Trophoblast cell (in vitro differentiated cells and primary cell): ENCODE results near the gene MAML1.

ENCODE experiments used
- DNase-seq, 2 donors: peaks; one replicate each; pipeline ENCODE4 v3.0.0-alpha.2; 2016
- H2AFZ ChIP-seq: 2 replicates; pipeline ENCODE4 v1.6.1; 2013; ENCODE audit warnings: low read length, moderate library complexity, mild to moderate bottlenecking; ENCODE audit not compliant: insufficient read depth, poor library complexity
- H2AK5ac ChIP-seq: 2 replicates; pipeline ENCODE4 v1.6.1; 2013; ENCODE audit warnings: mild to moderate bottlenecking, low read length
- H2BK120ac ChIP-seq: 2 replicates; pipeline ENCODE4 v1.6.1; 2013; ENCODE audit warnings: low read length, mild to moderate bottlenecking, moderate library complexity; ENCODE audit not compliant: insufficient read depth, poor library complexity
- H2BK12ac ChIP-seq: 2 replicates; pipeline ENCODE4 v1.6.1; 2013; ENCODE audit warnings: mild to moderate bottlenecking, low read length, moderate library complexity
- H2BK5ac ChIP-seq: 2 replicates; pipeline ENCODE4 v1.6.1; 2013; ENCODE audit warnings: low read length, low read depth, moderate library complexity, mild to moderate bottlenecking; ENCODE audit not compliant: poor library complexity
- H3K14ac ChIP-seq: 2 replicates; pipeline ENCODE4 v1.6.1; 2013; ENCODE audit warnings: mild to moderate bottlenecking, low read length
- H3K18ac ChIP-seq: 2 replicates; pipeline ENCODE4 v1.6.1; 2013; ENCODE audit warnings: mild to moderate bottlenecking, low read length
- H3K23ac ChIP-seq: 2 replicates; pipeline ENCODE4 v1.6.1; 2013; ENCODE audit warnings: low read length
- H3K27ac ChIP-seq: 2 replicates; pipeline ENCODE4 v1.5.1; 2013; ENCODE audit warnings: low read depth, mild to moderate bottlenecking, inconsistent platforms, low read length, moderate library complexity
- H3K27me3 ChIP-seq: 2 replicates; pipeline ENCODE4 v1.6.1; 2013; ENCODE audit warnings: inconsistent platforms, mild to moderate bottlenecking, low read length, moderate library complexity; ENCODE audit not compliant: insufficient read depth
- H3K36me3 ChIP-seq, 2 experiments: 1 replicate in 1 of 2; 2 replicates in 1 of 2; pipeline ENCODE4 v1.6.1; 2013; ENCODE audit warnings: low read length in 2 of 2, mild to moderate bottlenecking in 2 of 2, moderate library complexity in 1 of 2; ENCODE audit not compliant: insufficient read depth in 2 of 2, control insufficient read depth in 1 of 2
- H3K4ac ChIP-seq: 2 replicates; pipeline ENCODE4 v1.6.1; 2013; ENCODE audit warnings: low read depth, mild to moderate bottlenecking, low read length, moderate library complexity
- H3K4me1 ChIP-seq, 2 experiments: 1 replicate in 1 of 2; 2 replicates in 1 of 2; pipeline ENCODE4 v1.6.1; 2013; ENCODE audit warnings: low read length in 2 of 2, mild to moderate bottlenecking in 2 of 2, moderate library complexity in 1 of 2; ENCODE audit not compliant: insufficient read depth in 2 of 2, control insufficient read depth in 1 of 2
- H3K4me2 ChIP-seq: 2 replicates; pipeline ENCODE4 v1.6.1; 2013; ENCODE audit warnings: inconsistent platforms, mild to moderate bottlenecking, low read length, moderate library complexity
- H3K4me3 ChIP-seq: 2 replicates; pipeline ENCODE4 v1.5.1; 2013; ENCODE audit warnings: mild to moderate bottlenecking, low read depth, low read length, inconsistent platforms
- H3K79me1 ChIP-seq: one replicate; pipeline ENCODE4 v1.6.1; 2013; ENCODE audit warnings: low read length
- H3K79me2 ChIP-seq: 2 replicates; pipeline ENCODE4 v1.6.1; 2013; ENCODE audit warnings: low read length, mild to moderate bottlenecking; ENCODE audit not compliant: control insufficient read depth, insufficient read depth, poor library complexity
- H3K9ac ChIP-seq: 2 replicates; pipeline ENCODE4 v1.6.1; 2013; ENCODE audit warnings: mild to moderate bottlenecking, low read length
- H3K9me3 ChIP-seq: 2 replicates; pipeline ENCODE4 v1.6.1; 2013; ENCODE audit warnings: low read depth, mild to moderate bottlenecking, control low read depth, inconsistent platforms, low read length; ENCODE audit not compliant: insufficient read depth
- H4K12ac ChIP-seq: 2 replicates; pipeline ENCODE4 v1.6.1; 2013; ENCODE audit warnings: low read depth, mild to moderate bottlenecking, low read length, moderate library complexity
- H4K8ac ChIP-seq: 2 replicates; pipeline ENCODE4 v1.6.1; 2013; ENCODE audit warnings: low read depth, mild to moderate bottlenecking, low read length, moderate library complexity
- H4K91ac ChIP-seq: one replicate; pipeline ENCODE4 v1.6.1; 2013; ENCODE audit warnings: low read depth, mild to moderate bottlenecking, low read length, moderate library complexity
- WGBS: extraction: QIAGEN DNeasy Blood & Tissue Kit; methylation state at CpG from one replicate; pipeline ENCODE4 v1.1.7; 2013; ENCODE audit warnings: missing lambda C conversion rate; ENCODE audit not compliant: insufficient read length, insufficient coverage; ENCODE audit errors: extremely low coverage; 5-methylcytosine and 5-hydroxymethylcytosine counted together

Gene MAML1

DNA sequence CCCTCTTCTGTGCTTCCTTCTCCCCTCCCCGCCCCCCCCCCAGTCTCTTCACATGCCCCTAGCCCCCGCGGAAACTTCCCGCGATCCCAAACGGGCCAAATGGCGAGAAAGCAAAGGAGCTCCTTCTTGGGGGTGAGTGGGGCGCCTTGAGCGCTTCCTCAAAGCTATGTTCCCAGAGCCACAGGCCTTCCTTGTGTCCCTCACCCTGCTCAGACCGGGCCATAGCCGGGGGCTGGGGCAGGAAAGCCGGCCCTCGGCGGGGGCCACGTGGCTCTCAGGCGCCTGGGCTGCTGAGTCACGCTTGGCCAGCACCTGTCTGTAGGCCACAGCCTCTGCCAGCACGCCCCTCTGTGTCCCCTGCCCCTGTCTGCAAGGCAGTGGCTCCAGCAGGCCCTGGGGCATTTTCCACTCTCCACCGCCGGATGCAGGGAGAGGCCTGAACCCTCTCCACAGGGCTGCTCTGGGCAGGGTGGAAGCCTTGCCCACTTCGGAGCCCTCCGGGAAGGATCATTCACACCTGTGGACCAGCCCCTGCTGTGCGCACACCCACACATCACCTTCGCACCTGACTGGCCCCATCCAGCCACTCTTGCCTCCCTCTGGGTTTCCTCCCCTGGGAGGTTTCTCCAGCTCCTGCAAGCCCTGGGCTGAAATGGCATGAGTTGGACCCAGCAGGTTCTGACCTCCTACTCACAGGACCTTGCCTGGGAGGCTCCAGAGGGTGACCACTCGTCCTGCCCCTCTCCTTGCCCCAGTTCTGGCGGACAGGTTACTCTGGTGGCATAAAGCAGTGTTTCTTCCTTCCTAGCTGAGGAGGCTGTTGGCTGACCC is 86.9 kb downstream of the MAML1 start:
- H3K79me2 ChIP-seq, result peaks cover 30% of the 10 kb centered on the region
- H3K4ac ChIP-seq, result peak overlapping the region; percentile 96
- H3K14ac ChIP-seq, result peak overlapping the region; percentile 71
- no peaks in the 10 kb centered on the region for H3K9me3 ChIP-seq
- H4K12ac ChIP-seq, result peak overlapping the region; percentile 83
- peak overlapping the region; percentile 95 for H2BK12ac ChIP-seq
- peak overlapping the region; percentile 99 for H2AK5ac ChIP-seq
- peak overlapping the region; percentile 72 for H3K4me2 ChIP-seq
- DNase-seq, result peak; percentile 94 to 95
- H3K9ac ChIP-seq, result no peak overlapping the region
- peak overlapping the region; percentile 97 for H4K91ac ChIP-seq
- no CpG with 5 or more reads among the region's 26 CpGs for WGBS
- no peaks in the 10 kb centered on the region for H3K27me3 ChIP-seq
- peak overlapping the region; percentile 94 for H3K27ac ChIP-seq
- H3K4me1 ChIP-seq, result peaks cover 33 to 42% of the 10 kb centered on the region in 2 experiments
- H2AFZ ChIP-seq, result peak overlapping the region; percentile 23
- H3K4me3 ChIP-seq, result no peak overlapping the region
- H3K23ac ChIP-seq, result no peak overlapping the region
- H2BK120ac ChIP-seq, result peak overlapping the region; percentile 95
- peak overlapping the region; percentile 86 for H3K18ac ChIP-seq
- H3K79me1 ChIP-seq, result peaks cover 41% of the 10 kb centered on the region
- peaks cover 29 to 33% of the 10 kb centered on the region in 2 experiments for H3K36me3 ChIP-seq
- H2BK5ac ChIP-seq, result peak overlapping the region; percentile 92
- peak overlapping the region; percentile 82 for H4K8ac ChIP-seq

GRCh38 chr5:179820127-179820482 is 87.5 kb downstream of the MAML1 start:
- Histone ChIP-seq H4K12ac (peak overlapping the region; percentile 83), H3K18ac (peak overlapping the region; percentile 86), H3K4me3 (no peak overlapping the region), H3K36me3 (peaks cover 33 to 38% of the 10 kb centered on the region in 2 experiments), H3K79me1 (peaks cover 41% of the 10 kb centered on the region), H3K4ac (peak overlapping the region; percentile 96), H3K23ac (no peak overlapping the region), H2BK120ac (peak overlapping the region; percentile 95), H3K4me2 (peak overlapping the region; percentile 74), H3K9me3 (no peaks in the 10 kb centered on the region), H3K14ac (peak overlapping the region; percentile 71), H2AK5ac (peak overlapping the region; percentile 99), H3K27ac (peak overlapping the region; percentile 94), H2BK12ac (peak overlapping the region; percentile 95), H3K27me3 (no peaks in the 10 kb centered on the region), H4K8ac (peak overlapping the region; percentile 82), H2BK5ac (peak overlapping the region; percentile 92), H2AFZ (peak overlapping the region; percentile 13), H3K9ac (no peak overlapping the region), H4K91ac (peak overlapping the region; percentile 97), H3K4me1 (peaks cover 33 to 42% of the 10 kb centered on the region in 2 experiments), H3K79me2 (peaks cover 30% of the 10 kb centered on the region)
- DNase-seq, result no peak
- WGBS, result no CpG with 5 or more reads among the region's 12 CpGs

- Histone ChIP-seq H3K14ac (peak within 1 kb of the TSS; percentile 86), H3K9me3 (no peaks in the 10 kb centered on the region), H3K4me2 (peak within 1 kb of the TSS; percentile 74), H3K4me1 (peaks cover 33 to 40% of the 10 kb centered on the region in 2 experiments), H3K27ac (peak within 1 kb of the TSS; percentile 94), H4K8ac (peak within 1 kb of the TSS; percentile 82), H3K79me2 (peaks cover 30% of the 10 kb centered on the region), H4K91ac (peak within 1 kb of the TSS; percentile 97), H3K18ac (peak within 1 kb of the TSS; percentile 92), H3K23ac (no peak within 1 kb of the TSS), H3K4ac (peak within 1 kb of the TSS; percentile 96), H3K36me3 (peaks cover 35 to 39% of the 10 kb centered on the region in 2 experiments), H3K9ac (peak within 1 kb of the TSS; percentile 87), H4K12ac (peak within 1 kb of the TSS; percentile 83), H3K4me3 (peak within 1 kb of the TSS; percentile 95), H2AK5ac (peak within 1 kb of the TSS; percentile 99), H2BK120ac (peak within 1 kb of the TSS; percentile 95), H3K79me1 (peaks cover 41% of the 10 kb centered on the region), H3K27me3 (no peaks in the 10 kb centered on the region), H2AFZ (peak within 1 kb of the TSS; percentile 46), H2BK12ac (peak within 1 kb of the TSS; percentile 95), H2BK5ac (peak within 1 kb of the TSS; percentile 92)
- peak; percentile 58 to 85 for DNase-seq
- no CpG with 5 or more reads among the region's 81 CpGs for WGBS
Measured at GRCh38 chr5:179820483-179821297, 88.1 kb downstream of the MAML1 start, which contains the start of gene SQSTM1. Gene SQSTM1, plus strand, starts transcription at chr5:179820905. Its CDS starts 32 bp downstream, at chr5:179820937.
